Aorta (tissue), 5 donors: ENCODE measurements around the gene CYP39A1. TPM values are rescaled to one million over a fixed set of nuclear protein-coding genes. Genes with fewer than 3 reads are reported as not detected.

ENCODE experiments used
- ATAC-seq: fragments of 200-7000 bp; cut with Tn5 transposase; one replicate; pipeline ENCODE4 v1.9.1; 2022; ENCODE audit warnings: moderate library complexity; ENCODE audit not compliant: low FRiP score
- DNase-seq, 2 donors: peaks; one replicate each; pipeline ENCODE4 v3.0.0-alpha.2; 2020
- H3K27ac ChIP-seq, 2 donors: one replicate each; pipeline ENCODE4 v1.5.1; 2013; ENCODE audit warnings: low read length in 2 of 2, mild to moderate bottlenecking in 2 of 2, moderate library complexity in 2 of 2, control low read depth in 1 of 2, inconsistent platforms in 1 of 2, low read depth in 1 of 2
- H3K27me3 ChIP-seq, 2 donors: one replicate each; pipeline ENCODE4 v1.6.1; 2013; ENCODE audit warnings: control low read depth in 1 of 2, low read length in 1 of 2, mild to moderate bottlenecking in 1 of 2, moderate library complexity in 1 of 2; ENCODE audit not compliant: insufficient read depth in 2 of 2, control insufficient read depth in 1 of 2
- H3K36me3 ChIP-seq, 2 donors: one replicate each; pipeline ENCODE4 v1.6.1; 2013; ENCODE audit warnings: control low read depth in 1 of 2, low read length in 1 of 2, mild to moderate bottlenecking in 1 of 2; ENCODE audit not compliant: insufficient read depth in 2 of 2, control insufficient read depth in 1 of 2
- H3K4me1 ChIP-seq, 2 donors: one replicate each; pipeline ENCODE4 v1.6.1; 2013; ENCODE audit warnings: low read length in 2 of 2, control low read depth in 1 of 2, mild to moderate bottlenecking in 1 of 2, moderate library complexity in 1 of 2; ENCODE audit not compliant: insufficient read depth in 2 of 2, control insufficient read depth in 1 of 2
- H3K4me3 ChIP-seq, 2 donors: one replicate each; pipeline ENCODE4 v1.5.1; 2013; ENCODE audit warnings: low read length in 2 of 2, control low read depth in 1 of 2, mild to moderate bottlenecking in 1 of 2
- H3K9me3 ChIP-seq: one replicate; pipeline ENCODE4 v1.6.1; 2013; ENCODE audit warnings: mild to moderate bottlenecking, low read length; ENCODE audit not compliant: control insufficient read depth
- WGBS, 2 donors: extraction: QIAGEN DNeasy Blood & Tissue Kit; methylation state at CpG; one replicate each; pipeline ENCODE4 v1.1.7; 2013; 5-methylcytosine and 5-hydroxymethylcytosine counted together
- intact Hi-C, 2 donors: fragments of 100-400 bp; cut with DNase I; formaldehyde crosslinking; loops; one replicate each; pipeline versions ENCODE4 v1.14.2 to v1.15.0; 2022
- polyA plus RNA-seq, 2 donors: library from polyadenylated mRNA; stranded (reverse); fragments of 200-250 nt; gene quantifications; one replicate each; pipeline ENCODE4 v1.2.3, GENCODE V29; 2013
- total RNA-seq, 2 donors: library from RNA; stranded (reverse); fragmentation: NEBNext Ultra II Directional; extraction: Animal tissue kit (Norgen Biotek cat#: 25700); gene quantifications; one replicate each; pipeline ENCODE4 v1.2.1, GENCODE V29; 2021
- donor health status: healthy with polysubstance abuse.
- donor health status: Bipolar disorder and iron deficiency.
- donor health status: DM: no; HTN: no; CAD: no.
- donor health status: DM: no; HTN: no; CAD: no.
- donor health status: DM: yes; HTN: yes; CAD: no.

The CYP39A1 gene
- total and polyA plus RNA-seq, 4 donors, result 0.63 to 5.1 (median 3.1) TPM

GRCh38 chr6:46684771-46685170 is 32.2 kb upstream of the CYP39A1 start:
- H3K36me3 ChIP-seq, result no peaks in the 10 kb centered on the region
- WGBS, 2 donors, result 60 to 64% methylated on average over 4 of the region's 4 CpGs
- no peaks in the 10 kb centered on the region for H3K4me1 ChIP-seq
- no peak overlapping the region for H3K27ac ChIP-seq
- ATAC-seq (no peak), DNase-seq (no peak)
- H3K27me3 ChIP-seq, result no peaks in the 10 kb centered on the region
- intact Hi-C loops, result no loop called here
- H3K9me3 ChIP-seq, result no peaks in the 10 kb centered on the region
- H3K4me3 ChIP-seq, result no peak overlapping the region

- H3K27me3 ChIP-seq, result no peaks in the 10 kb centered on the region
- no peak overlapping the region for H3K4me3 ChIP-seq
- WGBS, 2 donors, result 69 to 75% methylated on average over 4 of the region's 4 CpGs
- intact Hi-C loops, result no loop called here
- H3K36me3 ChIP-seq, result peaks cover 0 to 2% of the 10 kb centered on the region in 2 donors
- H3K9me3 ChIP-seq, result no peaks in the 10 kb centered on the region
- no peaks in the 10 kb centered on the region for H3K4me1 ChIP-seq
- ATAC-seq (no peak), DNase-seq (no peak)
- H3K27ac ChIP-seq, result no peak overlapping the region
These were observed 24.7 kb upstream of the CYP39A1 start for GRCh38 chr6:46677314-46677654.

- H3K4me3 ChIP-seq, result no peak overlapping the region
- H3K4me1 ChIP-seq, result no peaks in the 10 kb centered on the region
- DNase-seq (no peak), ATAC-seq (no peak)
- intact Hi-C loops, result no loop called here
- H3K9me3 ChIP-seq, result no peaks in the 10 kb centered on the region
- no peak overlapping the region for H3K27ac ChIP-seq
- peaks cover 0 to 5% of the 10 kb centered on the region in 2 donors for H3K36me3 ChIP-seq
- WGBS, 2 donors, result 92 to 93% methylated on average over 6 of the region's 6 CpGs
- H3K27me3 ChIP-seq, result no peaks in the 10 kb centered on the region
These were observed 24.1 kb upstream of the CYP39A1 start for GRCh38 chr6:46676604-46677313.

GRCh38 chr6:46674410-46674809 is 21.8 kb upstream of the CYP39A1 start:
- Histone ChIP-seq H3K27ac (no peak overlapping the region), H3K4me3 (no peak overlapping the region), H3K27me3 (no peaks in the 10 kb centered on the region), H3K36me3 (peaks cover 0 to 5% of the 10 kb centered on the region in 2 donors), H3K4me1 (no peaks in the 10 kb centered on the region), H3K9me3 (no peaks in the 10 kb centered on the region)
- ATAC-seq (no peak), DNase-seq (no peak)
- 86 to 93% methylated on average over 1 of the region's 1 CpG for WGBS, 2 donors
- intact Hi-C loops, result no loop called here

GRCh38 chr6:46667377-46667776 is 14.8 kb upstream of the CYP39A1 start:
- ATAC-seq (no peak), DNase-seq (no peak)
- 92 to 95% methylated on average over 2 of the region's 2 CpGs for WGBS, 2 donors
- Histone ChIP-seq H3K4me3 (no peak overlapping the region), H3K4me1 (no peaks in the 10 kb centered on the region), H3K9me3 (no peaks in the 10 kb centered on the region), H3K27me3 (no peaks in the 10 kb centered on the region), H3K36me3 (peaks cover 0 to 5% of the 10 kb centered on the region in 2 donors), H3K27ac (no peak overlapping the region)
- intact Hi-C loops, result no loop called here

- no peaks in the 10 kb centered on the region for H3K27me3 ChIP-seq
- intact Hi-C loops, result no loop called here
- no peaks in the 10 kb centered on the region for H3K9me3 ChIP-seq
- ATAC-seq (no peak), DNase-seq (no peak)
- no peak overlapping the region for H3K27ac ChIP-seq
- H3K4me1 ChIP-seq, result no peaks in the 10 kb centered on the region
- no peaks in the 10 kb centered on the region for H3K36me3 ChIP-seq
- WGBS, 2 donors, result 82 to 91% methylated on average over 2 of the region's 2 CpGs
- no peak overlapping the region for H3K4me3 ChIP-seq
These were observed 8.9 kb upstream of the CYP39A1 start for GRCh38 chr6:46661483-46661882.

GRCh38 chr6:46657642-46658041 is 5.0 kb upstream of the CYP39A1 start:
- Histone ChIP-seq H3K4me1 (no peaks in the 10 kb centered on the region), H3K9me3 (no peaks in the 10 kb centered on the region), H3K27me3 (no peaks in the 10 kb centered on the region), H3K27ac (no peak overlapping the region), H3K4me3 (no peak overlapping the region), H3K36me3 (no peaks in the 10 kb centered on the region)
- intact Hi-C loops, result no loop called here
- ATAC-seq (no peak), DNase-seq (no peak)

GRCh38 chr6:46655803-46656202 is 3.2 kb upstream of the CYP39A1 start:
- no peak overlapping the region for H3K27ac ChIP-seq
- H3K9me3 ChIP-seq, result no peaks in the 10 kb centered on the region
- H3K4me3 ChIP-seq, result no peak overlapping the region
- H3K27me3 ChIP-seq, result no peaks in the 10 kb centered on the region
- no peaks in the 10 kb centered on the region for H3K36me3 ChIP-seq
- no peaks in the 10 kb centered on the region for H3K4me1 ChIP-seq
- DNase-seq (no peak), ATAC-seq (no peak)
- WGBS, 2 donors, result 87 to 89% methylated on average over 6 of the region's 6 CpGs
- intact Hi-C loops, result no loop called here

GRCh38 chr6:46653439-46654195 is 999 bp upstream of the CYP39A1 start:
- 32 to 36% methylated on average over 10 of the region's 10 CpGs for WGBS, 2 donors

More at GRCh38 chr6:46653439-46654195, 999 bp upstream of the CYP39A1 start:
- Histone ChIP-seq H3K9me3 (no peaks in the 10 kb centered on the region), H3K4me3 (peak overlapping the region; percentile 66 to 85), H3K27me3 (no peaks in the 10 kb centered on the region), H3K4me1 (no peaks in the 10 kb centered on the region), H3K36me3 (no peaks in the 10 kb centered on the region), H3K27ac (peak overlapping the region in 1 of 2 donors; percentile 43)
- ATAC-seq (no peak), DNase-seq (no peak)
- intact Hi-C loops, result no loop called here
